SIG-M5 (cell line): Measurements from ENCODE around the gene BCL3.
"Not testable (repeated sequence)": the region's sequence is repeated elsewhere in the genome, so short reads cannot be mapped to it uniquely, and the experiment has no call there.

Source experiments
- DNase-seq: peaks from one replicate; lab custom pipeline; 2025; lab: John Stamatoyannopoulos, UW

Gene BCL3

GRCh38 chr19:44721369-44721768 lies 27.1 kb upstream of the BCL3 start:
- DNase-seq: not testable (repeated sequence)

- no peak for DNase-seq
Measured at GRCh38 chr19:44722131-44723121, 26.1 kb upstream of the BCL3 start.

GRCh38 chr19:44723299-44723951 lies 25.1 kb upstream of the BCL3 start:
- no peak for DNase-seq

DNA sequence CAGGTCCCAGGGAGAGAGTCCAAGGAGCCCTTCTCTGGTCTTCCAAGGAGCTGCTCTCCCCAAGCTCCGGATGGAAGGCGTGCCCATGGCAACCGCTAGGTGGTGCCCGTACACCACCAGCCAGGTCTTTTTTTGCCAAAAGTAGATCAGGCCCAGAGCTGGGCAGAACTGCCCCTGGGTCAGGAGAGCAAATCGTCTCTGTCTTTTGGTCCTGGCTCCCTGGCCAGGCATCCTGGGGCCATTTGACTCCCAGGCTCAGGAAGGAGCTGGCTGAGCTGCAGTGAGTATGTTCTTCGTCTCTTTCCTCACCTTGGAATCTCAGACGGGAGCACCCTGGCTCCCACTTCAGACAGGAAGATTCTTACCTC lies 24.6 kb upstream of the BCL3 start:
- no peak for DNase-seq

DNA sequence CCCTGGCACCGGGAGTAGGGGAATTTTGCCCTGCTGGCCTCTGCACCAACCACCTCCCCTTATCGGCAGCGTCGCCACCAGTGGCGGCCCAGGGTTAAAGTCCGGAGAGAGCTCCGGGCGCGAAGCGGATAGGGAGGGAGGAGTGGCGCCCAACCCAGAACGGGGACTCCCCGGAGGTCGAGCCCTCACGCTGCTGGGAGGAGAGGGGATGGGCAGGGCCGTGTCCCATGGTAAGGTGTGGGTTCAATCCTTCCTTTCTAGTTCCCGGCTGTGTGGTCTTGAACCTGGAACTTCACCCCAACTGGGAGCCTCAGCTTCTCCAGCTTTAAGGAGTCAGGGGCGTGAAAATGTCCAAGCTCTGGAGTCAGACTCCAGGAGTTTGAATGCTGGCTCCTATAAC lies 23.3 kb upstream of the BCL3 start:
- DNase-seq: no peak

DNA sequence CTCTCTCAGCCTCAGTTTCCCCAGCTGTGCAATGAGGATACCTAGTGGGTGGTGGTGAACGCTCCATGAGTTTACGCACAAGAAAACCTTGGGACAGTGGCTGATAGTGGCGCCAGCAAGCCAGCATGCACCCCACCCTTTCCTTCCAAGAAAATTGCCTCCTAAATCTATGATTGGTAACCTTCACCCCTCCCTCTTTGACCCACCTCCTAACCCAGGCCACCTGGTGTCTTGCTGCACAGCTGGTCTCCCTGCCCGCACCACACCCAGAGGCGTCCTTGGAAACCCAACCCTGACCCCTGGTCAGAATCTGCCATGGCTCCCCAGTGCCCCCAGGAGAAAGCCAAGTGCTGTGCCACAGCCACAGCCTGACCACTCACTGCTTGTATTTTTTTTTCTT lies 22.8 kb upstream of the BCL3 start:
- no peak for DNase-seq

DNA sequence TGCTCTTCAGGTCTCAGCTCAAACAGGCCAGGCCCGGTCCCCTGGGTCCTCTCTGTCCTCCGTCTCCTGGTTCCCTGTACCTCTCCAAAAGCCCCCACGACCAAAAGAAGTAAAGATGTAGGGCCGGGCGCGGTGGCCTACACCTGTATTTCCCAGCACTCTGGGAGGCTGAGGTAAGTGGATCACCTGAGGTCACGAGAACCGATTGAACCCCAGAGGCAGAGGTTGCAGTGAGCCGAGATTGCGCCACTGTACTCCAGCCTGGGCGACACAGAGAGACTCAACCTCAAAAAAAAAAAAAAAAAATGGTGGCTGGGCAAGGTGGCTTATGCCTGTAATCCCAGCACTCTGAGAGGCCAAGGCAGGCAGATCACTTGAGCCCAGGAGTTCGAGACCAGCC lies 22.0 kb upstream of the BCL3 start:
- no peak for DNase-seq

DNA sequence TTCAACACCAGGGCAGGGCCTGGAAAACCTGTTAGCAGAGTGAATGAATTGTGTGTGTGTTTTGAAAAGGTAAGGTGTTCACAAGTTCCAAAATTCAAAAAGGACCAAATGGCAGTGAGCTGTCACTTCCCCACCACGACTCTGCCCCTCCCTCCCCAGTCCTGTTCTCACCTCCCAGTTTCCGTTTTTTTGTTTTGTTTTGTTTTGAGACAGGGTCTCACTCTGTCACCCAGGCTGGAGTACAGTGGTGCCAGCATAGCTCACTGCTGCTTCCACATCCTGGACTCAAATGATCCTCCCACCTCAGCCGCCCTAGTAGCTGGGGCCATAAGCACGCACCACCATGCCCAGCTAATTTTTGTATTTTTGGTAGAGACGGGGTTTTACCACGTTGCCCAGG lies 20.3 kb upstream of the BCL3 start:
- no peak for DNase-seq

DNA sequence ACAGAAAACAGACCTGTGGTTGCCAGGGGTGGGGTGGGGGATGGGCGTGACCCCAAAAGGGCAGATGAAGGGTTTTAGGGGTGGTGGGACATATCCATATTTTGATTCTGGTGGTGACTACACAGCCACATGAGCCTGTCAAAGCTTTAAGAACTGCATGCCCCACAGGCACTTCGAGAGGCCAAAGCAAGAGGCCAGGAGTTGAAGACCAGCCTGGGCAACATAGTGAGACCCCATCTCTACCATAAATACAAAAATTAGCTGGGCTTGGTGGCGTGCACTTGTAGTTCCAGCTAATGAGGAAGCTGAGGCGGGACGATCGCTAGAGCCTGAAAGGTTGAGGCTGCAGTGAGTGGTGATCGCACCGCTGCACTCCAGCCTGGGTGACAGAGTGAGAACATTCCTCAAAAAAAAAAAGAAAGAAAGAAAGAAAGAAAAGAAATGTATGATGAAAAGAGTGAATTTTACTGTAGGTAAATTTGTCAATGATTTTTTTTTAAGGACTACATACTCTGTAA lies 18.9 kb upstream of the BCL3 start:
- DNase-seq: no peak

- no peak for DNase-seq
Measured at GRCh38 chr19:44731081-44731480, 17.4 kb upstream of the BCL3 start.

GRCh38 chr19:44731622-44732021 lies 16.9 kb upstream of the BCL3 start:
- DNase-seq: no peak

GRCh38 chr19:44732235-44733014 lies 16.1 kb upstream of the BCL3 start:
- no peak for DNase-seq

GRCh38 chr19:44734357-44734756 lies 14.2 kb upstream of the BCL3 start:
- DNase-seq: no peak

DNA sequence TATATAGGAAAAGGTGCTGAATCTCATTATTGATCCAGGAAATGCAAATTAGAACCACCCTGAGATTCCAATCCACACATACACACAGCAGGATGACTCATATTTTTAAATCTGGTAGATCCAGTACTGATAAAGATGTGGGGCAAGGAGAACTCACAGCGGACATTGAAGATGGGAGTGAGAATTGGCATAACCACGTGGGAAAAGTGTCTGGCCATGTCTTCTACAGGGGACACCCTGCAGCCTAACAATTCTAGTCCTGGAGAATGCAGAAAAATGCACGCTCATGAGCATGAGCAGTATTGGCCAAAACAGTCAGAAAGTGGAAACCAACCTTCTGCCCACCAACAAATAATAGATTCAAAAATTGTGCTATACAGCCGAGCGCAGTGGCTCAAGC lies 13.5 kb upstream of the BCL3 start:
- no peak for DNase-seq

DNA sequence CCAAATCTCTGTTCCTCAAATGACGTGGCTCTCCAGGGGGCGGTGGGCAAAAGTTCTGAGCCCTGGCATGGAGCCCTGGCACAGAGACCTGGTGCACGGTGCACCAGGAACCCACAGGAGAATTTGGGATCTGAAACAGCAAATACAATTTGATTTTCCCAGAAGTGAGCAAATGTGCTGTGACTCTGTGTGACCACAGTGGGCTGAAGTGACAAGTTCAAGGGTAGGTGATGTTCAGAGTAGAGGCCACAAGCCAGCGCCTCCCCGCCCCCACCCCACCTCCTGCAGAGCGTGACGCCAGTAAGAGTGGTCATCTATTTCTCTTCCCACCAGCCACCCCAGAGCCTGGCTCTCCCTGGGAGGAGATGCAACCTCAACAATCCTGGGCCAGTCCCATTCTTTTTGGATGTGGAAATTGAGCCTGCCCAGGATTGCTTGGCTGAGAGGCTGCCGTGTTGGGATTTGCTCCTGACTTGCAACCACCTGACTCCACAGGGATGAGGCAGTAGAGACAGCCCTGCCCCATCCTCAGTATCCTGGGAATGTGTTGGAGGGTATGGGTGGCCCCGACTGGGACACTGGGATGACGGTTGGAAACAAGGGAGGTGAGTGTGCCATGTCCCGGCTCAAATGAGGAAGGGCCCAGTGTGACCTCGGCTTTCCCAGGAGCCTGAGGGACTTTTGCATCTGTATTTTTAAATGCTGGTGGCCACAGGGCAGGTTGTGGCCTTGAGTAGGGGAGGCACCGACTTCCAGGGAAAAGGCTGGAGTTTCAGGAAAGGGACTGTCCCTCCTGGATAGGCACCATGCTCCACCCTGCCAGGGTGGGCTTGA lies 11.1 kb upstream of the BCL3 start:
- no peak for DNase-seq

GRCh38 chr19:44738136-44738535 lies 10.4 kb upstream of the BCL3 start:
- no peak for DNase-seq

DNA sequence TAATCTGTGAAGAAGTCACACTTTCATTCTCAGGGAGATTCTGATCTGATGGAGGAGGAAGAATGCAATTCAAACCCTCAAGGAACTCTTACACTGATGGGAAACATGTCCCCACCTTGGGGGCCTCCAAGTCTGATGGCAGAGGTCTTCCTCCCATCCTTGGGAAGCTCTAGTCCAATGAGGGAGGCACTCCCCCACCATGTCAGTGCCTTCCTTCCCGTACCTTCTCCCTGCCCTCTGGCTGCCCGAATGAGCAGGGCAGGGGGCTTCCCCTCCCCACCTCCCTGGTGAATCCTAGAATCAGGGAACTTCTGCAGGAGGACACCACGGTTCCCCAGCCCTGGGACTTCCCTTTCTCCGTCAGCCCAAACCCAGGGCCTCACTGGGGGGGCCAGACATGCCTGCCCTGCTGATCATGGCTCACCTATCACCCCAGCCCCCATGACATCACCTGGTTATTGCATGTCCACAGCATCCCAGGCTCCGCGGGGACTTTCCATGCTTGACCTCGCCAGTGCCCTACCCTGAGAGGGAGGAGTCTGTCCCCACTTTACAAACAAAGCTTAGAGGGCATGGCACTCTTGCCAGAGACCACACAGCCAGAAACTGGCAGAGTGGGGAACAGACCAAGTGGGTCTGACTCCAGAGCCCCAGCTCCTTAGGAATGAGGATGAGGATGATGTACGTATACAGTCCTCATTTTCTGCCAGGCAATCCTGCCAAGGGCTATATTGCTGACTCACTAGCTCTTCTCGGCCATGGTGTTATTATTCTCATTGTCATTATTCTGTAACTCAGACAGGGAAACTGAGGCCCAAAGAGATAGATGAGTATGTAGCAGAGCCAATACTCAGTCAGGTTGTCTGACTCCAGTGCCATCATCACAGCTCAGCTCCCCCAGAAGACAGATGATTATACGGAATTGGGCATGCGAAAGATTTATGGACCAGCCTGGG lies 9.6 kb upstream of the BCL3 start:
- DNase-seq: no peak

DNA sequence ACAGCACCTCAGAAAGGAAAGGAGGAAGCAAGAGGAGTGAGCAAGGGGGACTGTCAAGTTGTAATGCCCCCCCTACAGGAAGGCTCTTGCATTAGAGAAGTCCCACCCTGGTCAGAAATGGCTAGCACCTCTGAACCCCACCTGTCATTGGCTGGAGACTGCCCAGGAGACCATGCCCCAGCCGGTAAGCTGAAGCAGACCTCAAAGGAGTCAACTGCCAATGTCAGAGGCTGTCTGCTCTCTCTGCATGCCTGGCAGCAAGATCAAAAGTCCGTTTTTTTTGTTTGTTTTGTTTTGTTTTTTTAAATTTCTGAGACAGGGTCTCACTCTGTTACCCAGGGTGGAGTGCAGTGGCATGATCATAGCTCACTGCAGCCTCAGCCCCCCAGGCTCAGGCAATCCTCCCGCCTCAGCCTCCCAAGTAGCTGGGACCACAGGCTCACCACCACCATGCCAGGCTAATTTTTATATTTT lies 8.1 kb upstream of the BCL3 start:
- no peak for DNase-seq

GRCh38 chr19:44741258-44741731 lies 7.2 kb upstream of the BCL3 start:
- no peak for DNase-seq

DNA sequence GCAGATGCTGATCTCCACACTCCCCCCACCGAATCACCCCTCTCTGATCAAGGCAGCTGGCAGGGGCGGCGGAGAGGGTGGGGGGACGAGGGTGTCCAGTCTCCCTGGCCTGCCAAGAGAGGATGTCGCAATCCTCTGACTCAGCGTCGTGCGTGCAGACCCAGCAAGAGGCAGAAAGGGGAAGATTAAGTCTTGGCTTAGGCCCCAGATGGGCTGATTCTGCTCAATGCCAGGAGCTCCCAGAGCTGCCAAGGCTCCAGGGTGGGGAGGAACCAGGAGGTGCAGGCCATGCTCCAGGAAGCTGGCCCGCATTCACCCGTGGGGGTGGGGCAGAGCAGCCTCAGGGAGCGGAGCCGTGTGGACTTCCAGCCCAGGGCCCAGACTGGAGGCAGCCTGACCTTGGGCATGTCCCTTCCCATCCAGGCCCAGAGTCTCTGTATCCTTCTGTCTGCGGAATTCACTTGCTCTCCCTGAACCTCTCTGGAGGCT lies 6.6 kb upstream of the BCL3 start:
- DNase-seq: peak; percentile 36
